H9 (cell line): Measurements from ENCODE around the gene TRAPPC13. TPM values are rescaled to one million over a fixed set of nuclear protein-coding genes. Genes with fewer than 3 reads are reported as not detected.

Experiments used
- DNase-seq: peaks from one replicate; pipeline ENCODE4 v3.0.0-alpha.2; 2017
- H2AFZ ChIP-seq: one replicate; pipeline ENCODE4 v1.6.1; 2013; ENCODE audit warnings: mild to moderate bottlenecking, low read length, control low read depth, moderate library complexity
- H2AK5ac ChIP-seq: 2 replicates; pipeline ENCODE4 v1.6.1; 2013; ENCODE audit warnings: low read length, control low read depth, mixed read lengths; ENCODE audit not compliant: insufficient read length
- H2BK120ac ChIP-seq: one replicate; pipeline ENCODE4 v1.6.1; 2013; ENCODE audit warnings: low read depth, mild to moderate bottlenecking, low read length, control low read depth, inconsistent platforms; ENCODE audit not compliant: poor library complexity, severe bottlenecking
- H2BK12ac ChIP-seq: 2 replicates; pipeline ENCODE4 v1.6.1; 2013; ENCODE audit warnings: low read length, control low read depth, mixed read lengths, low read depth; ENCODE audit not compliant: insufficient read length
- H2BK15ac ChIP-seq: 2 replicates; pipeline ENCODE4 v1.6.1; 2013; ENCODE audit warnings: low read depth, low read length, control low read depth
- H2BK20ac ChIP-seq: one replicate; pipeline ENCODE4 v1.6.1; 2013; ENCODE audit warnings: low read depth, mild to moderate bottlenecking, low read length, control low read depth, inconsistent platforms; ENCODE audit not compliant: poor library complexity, severe bottlenecking
- H2BK5ac ChIP-seq: 2 replicates; pipeline ENCODE4 v1.6.1; 2013; ENCODE audit warnings: low read length, control low read depth, mixed read lengths; ENCODE audit not compliant: insufficient read length
- H3K14ac ChIP-seq: 2 replicates; pipeline ENCODE4 v1.6.1; 2013; ENCODE audit warnings: low read length, control low read depth; ENCODE audit not compliant: insufficient read depth
- H3K18ac ChIP-seq: 2 replicates; pipeline ENCODE4 v1.6.1; 2013; ENCODE audit warnings: low read depth, mild to moderate bottlenecking, mixed read lengths, low read length, control low read depth; ENCODE audit not compliant: insufficient read length
- H3K23ac ChIP-seq: 2 replicates; pipeline ENCODE4 v1.6.1; 2013; ENCODE audit warnings: low read length, control low read depth, mixed read lengths, low read depth; ENCODE audit not compliant: insufficient read length
- H3K23me2 ChIP-seq: 2 replicates; pipeline ENCODE4 v1.6.1; 2013; ENCODE audit warnings: low read depth, mild to moderate bottlenecking, mixed read lengths, low read length, control low read depth; ENCODE audit not compliant: insufficient read length, poor library complexity, severe bottlenecking
- H3K27ac ChIP-seq: 2 replicates; pipeline ENCODE4 v1.5.1; 2013; ENCODE audit warnings: low read length, control low read depth, mixed read lengths, low read depth; ENCODE audit not compliant: insufficient read length
- H3K27me3 ChIP-seq: 2 replicates; pipeline ENCODE4 v1.6.1; 2013; ENCODE audit warnings: low read length, control low read depth, inconsistent platforms; ENCODE audit not compliant: insufficient read depth
- H3K4ac ChIP-seq: 2 replicates; pipeline ENCODE4 v1.6.1; 2013; ENCODE audit warnings: low read depth, mild to moderate bottlenecking, control low read depth, inconsistent platforms, low read length, moderate library complexity
- H3K4me1 ChIP-seq: 2 replicates; pipeline ENCODE4 v1.6.1; 2013; ENCODE audit warnings: low read length, control low read depth, inconsistent platforms; ENCODE audit not compliant: insufficient read depth
- H3K4me2 ChIP-seq: 2 replicates; pipeline ENCODE4 v1.6.1; 2013; ENCODE audit warnings: low read length, control low read depth, mixed read lengths; ENCODE audit not compliant: insufficient read length, insufficient read depth
- H3K56ac ChIP-seq: 2 replicates; pipeline ENCODE4 v1.6.1; 2013; ENCODE audit warnings: low read depth, mild to moderate bottlenecking, mixed read lengths, low read length, control low read depth; ENCODE audit not compliant: insufficient read length
- H3K79me1 ChIP-seq: 2 replicates; pipeline ENCODE4 v1.6.1; 2013; ENCODE audit warnings: low read depth, mild to moderate bottlenecking, moderate library complexity, low read length, control low read depth, inconsistent platforms; ENCODE audit not compliant: insufficient read depth, poor library complexity, severe bottlenecking
- H3K79me2 ChIP-seq: 2 replicates; pipeline ENCODE4 v1.6.1; 2013; ENCODE audit warnings: low read length, control low read depth, inconsistent platforms; ENCODE audit not compliant: insufficient read depth
- H3K9ac ChIP-seq: 2 replicates; pipeline ENCODE4 v1.6.1; 2013; ENCODE audit warnings: low read length, control low read depth, mixed read lengths; ENCODE audit not compliant: insufficient read length; ENCODE audit errors: extremely low read depth
- H3K9me3 ChIP-seq: one replicate; pipeline ENCODE4 v1.6.1; 2013; ENCODE audit warnings: low read depth, low read length, inconsistent platforms; ENCODE audit not compliant: control insufficient read depth
- H3T11ph ChIP-seq: one replicate; pipeline ENCODE4 v1.6.1; 2013; ENCODE audit warnings: mild to moderate bottlenecking, low read length, control low read depth, inconsistent platforms
- H4K20me1 ChIP-seq: one replicate; pipeline ENCODE4 v1.6.1; 2013; ENCODE audit not compliant: control insufficient read depth, insufficient read length, insufficient read depth
- H4K5ac ChIP-seq: 2 replicates; pipeline ENCODE4 v1.6.1; 2013; ENCODE audit warnings: low read depth, mild to moderate bottlenecking, mixed read lengths, low read length, control low read depth; ENCODE audit not compliant: insufficient read length
- H4K8ac ChIP-seq: replicated peaks from 2 replicates; pipeline ENCODE4 v1.6.1; 2013; ENCODE audit warnings: low read length, control low read depth, mixed read lengths, low read depth; ENCODE audit not compliant: insufficient read length
- H4K91ac ChIP-seq: 2 replicates; pipeline ENCODE4 v1.6.1; 2013; ENCODE audit warnings: low read depth, mild to moderate bottlenecking, moderate library complexity, mixed read lengths, low read length, control low read depth; ENCODE audit not compliant: insufficient read length
- H3K27ac Mint-ChIP-seq, 3 experiments: 2 replicates in 2 of 3; 3 replicates in 1 of 3; pipeline ENCODE4 v1.8.0; 2020 to 2021; ENCODE audit warnings: mixed read lengths in 3 of 3, mild to moderate bottlenecking in 1 of 3, moderate library complexity in 1 of 3
- H3K27me3 Mint-ChIP-seq: 2 replicates; pipeline ENCODE4 v1.8.0; 2021; ENCODE audit warnings: low read depth, mild to moderate bottlenecking, moderate library complexity, mixed read lengths
- H3K36me3 Mint-ChIP-seq, 3 experiments: 2 replicates in 2 of 3; 3 replicates in 1 of 3; pipeline ENCODE4 v1.8.0; 2020 to 2021; ENCODE audit warnings: low read depth in 3 of 3, mixed read lengths in 3 of 3; ENCODE audit not compliant: insufficient read depth in 1 of 3
- H3K4me1 Mint-ChIP-seq, 2 experiments: 2 replicates each; pipeline ENCODE4 v1.8.0; 2020; ENCODE audit warnings: mixed read lengths in 2 of 2
- H3K4me3 Mint-ChIP-seq, 2 experiments: 2 replicates in 1 of 2; 3 replicates in 1 of 2; pipeline ENCODE4 v1.8.0; 2020 to 2021; ENCODE audit warnings: mild to moderate bottlenecking in 2 of 2, mixed read lengths in 2 of 2, moderate library complexity in 1 of 2
- H3K9me3 Mint-ChIP-seq, 2 experiments: 2 replicates in 1 of 2; 3 replicates in 1 of 2; pipeline ENCODE4 v1.8.0; 2020; ENCODE audit warnings: mild to moderate bottlenecking in 2 of 2, mixed read lengths in 2 of 2, moderate library complexity in 1 of 2
- CTCF ChIP-seq: fragments of 200-600 bp; sonication (generic); conservative IDR thresholded peaks from 3 replicates; pipeline ENCODE4 v1.8.0; 2021; ENCODE audit warnings: antibody characterized with exemption, mild to moderate bottlenecking
- WGBS: extraction: QIAGEN DNeasy Blood & Tissue Kit; methylation state at CpG from one replicate; pipeline ENCODE4 v1.1.7; 2013; ENCODE audit warnings: missing lambda C conversion rate, low lambda C conversion rate, mixed read lengths; ENCODE audit not compliant: insufficient read length; ENCODE audit errors: extremely low coverage; 5-methylcytosine and 5-hydroxymethylcytosine counted together
- total RNA-seq: library from RNA; stranded (reverse); gene quantifications from 2 replicates; pipeline ENCODE4 v1.2.1, GENCODE V29; 2021

The TRAPPC13 gene
- total RNA-seq, 1 experiment from 2014 or later = 16.7 TPM

DNA sequence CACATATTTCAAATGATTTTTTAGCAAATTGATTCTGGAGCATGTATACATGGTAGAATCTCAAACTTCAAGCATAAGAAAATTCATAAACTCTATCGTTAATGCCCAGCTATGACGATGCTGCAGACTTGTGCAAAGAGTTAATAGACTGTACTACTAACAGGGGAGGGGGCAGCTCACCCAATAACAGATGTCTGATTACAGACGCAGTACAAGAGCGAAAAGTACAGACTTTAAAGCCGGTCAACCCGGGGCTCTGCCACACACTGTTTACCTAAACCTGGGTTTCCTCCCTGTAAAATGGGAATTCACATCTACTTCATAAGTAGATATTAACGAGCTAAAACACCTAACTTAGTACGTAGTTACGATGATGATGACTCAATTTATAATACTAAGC, 1.3 kb upstream of the TRAPPC13 start:
- no peak overlapping the region for H3K56ac ChIP-seq
- Mint-ChIP-seq H3K4me1 (peaks cover 11 to 12% of the 10 kb centered on the region in 2 experiments), H3K4me3 (peak overlapping the region; percentile 95), H3K9me3 (no peaks in the 10 kb centered on the region), H3K27ac (peak overlapping the region in 1 of 3 experiments; percentile 98; a peak in 1 of 7 replicates), H3K36me3 (no peaks in the 10 kb centered on the region), H3K27me3 (no peaks in the 10 kb centered on the region)
- H2BK120ac ChIP-seq = no peak overlapping the region
- no peak overlapping the region for H2BK12ac ChIP-seq
- H3K27ac ChIP-seq = no peak overlapping the region
- H2BK15ac ChIP-seq = no peak overlapping the region
- H3K4ac ChIP-seq = no peak overlapping the region
- no peak overlapping the region for H4K8ac ChIP-seq
- no peak overlapping the region for H3K18ac ChIP-seq
- H3K23ac ChIP-seq = no peak overlapping the region
- no peaks in the 10 kb centered on the region for H3K4me1 ChIP-seq
- no peak overlapping the region for H2AFZ ChIP-seq
- H4K91ac ChIP-seq = no peak overlapping the region
- H3T11ph ChIP-seq = no peak overlapping the region
- no peak overlapping the region for H2BK5ac ChIP-seq
- no peak for DNase-seq
- no peak overlapping the region for H2AK5ac ChIP-seq
- no peak for TF ChIP-seq CTCF
- H3K79me2 ChIP-seq = peaks cover 5% of the 10 kb centered on the region; the same call in 1 of the 2 replicates
- no peak overlapping the region for H4K5ac ChIP-seq
- H3K9ac ChIP-seq = peak overlapping the region; percentile 67
- H3K79me1 ChIP-seq = no peaks in the 10 kb centered on the region
- no peaks in the 10 kb centered on the region for H3K23me2 ChIP-seq
- H3K27me3 ChIP-seq = no peaks in the 10 kb centered on the region
- H3K9me3 ChIP-seq = no peaks in the 10 kb centered on the region
- H2BK20ac ChIP-seq = no peak overlapping the region
- H3K14ac ChIP-seq = no peak overlapping the region
- H3K4me2 ChIP-seq = peak overlapping the region; percentile 99
- WGBS = no CpG with 5 or more reads among the region's 9 CpGs
- H4K20me1 ChIP-seq = no peaks in the 10 kb centered on the region
